ENCODE data around the gene PSPN.

- TF ChIP-seq CTCF (IDR thresholded peaks at IDR 0.05; ENCODE audit: borderline replicate concordance, extremely low read depth, low read length, poor library complexity, severe bottlenecking) (no peak), EZH2 (IDR thresholded peaks at IDR 0.05; ENCODE audit: borderline replicate concordance, low read depth, low read length, severe bottlenecking) (no peak)
Observed at GRCh38 chr19:6362027-6362350, 13.7 kb downstream of the PSPN start.

All from DND-41 (cell line).